Measurements from ENCODE around the gene CYP2D6.

The CYP2D6 gene

DNA sequence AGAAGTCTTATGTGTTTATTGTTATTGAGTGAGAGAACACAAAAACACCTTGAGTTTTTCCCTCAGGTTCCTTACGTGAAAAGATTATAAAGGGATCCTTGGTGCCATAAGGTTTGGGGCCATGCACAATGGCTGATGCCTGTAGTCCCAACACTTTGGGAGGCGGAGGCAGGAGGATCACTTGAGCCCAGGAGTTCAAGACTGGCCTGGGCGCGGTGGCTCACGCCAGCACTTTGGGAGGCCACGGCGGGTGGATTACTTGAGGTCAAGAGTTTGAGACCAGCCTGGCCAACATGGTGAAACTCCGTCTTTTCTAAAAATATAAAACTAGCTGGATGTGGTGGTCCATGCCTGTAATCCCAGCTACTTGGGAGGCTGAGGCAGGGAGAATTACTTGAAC lies 45.7 kb downstream of the CYP2D6 start:
- DNase-seq (ENCODE audit: low read depth, low spot score): no peak

DNA sequence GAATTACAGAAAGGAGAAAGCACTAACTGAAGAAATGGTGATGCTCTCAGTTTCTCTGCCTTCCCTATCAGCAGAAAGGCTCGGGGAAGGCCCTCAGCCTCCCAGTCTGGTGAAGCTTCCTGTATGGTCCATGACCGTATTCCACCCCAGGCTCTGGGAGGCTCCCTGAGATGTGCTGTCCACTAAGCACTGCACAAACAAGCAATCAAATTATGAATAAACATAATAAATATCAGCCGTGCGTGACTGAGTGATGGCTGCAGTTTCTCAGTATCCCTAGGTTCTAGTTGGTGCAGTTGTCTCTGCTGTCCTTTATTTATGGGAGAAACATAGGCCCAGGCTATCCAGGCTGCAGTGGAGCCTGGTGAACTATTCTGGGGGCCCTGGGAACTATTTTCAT lies 47.5 kb downstream of the CYP2D6 start:
- no peak for DNase-seq (ENCODE audit: low read depth, low spot score)

DNA sequence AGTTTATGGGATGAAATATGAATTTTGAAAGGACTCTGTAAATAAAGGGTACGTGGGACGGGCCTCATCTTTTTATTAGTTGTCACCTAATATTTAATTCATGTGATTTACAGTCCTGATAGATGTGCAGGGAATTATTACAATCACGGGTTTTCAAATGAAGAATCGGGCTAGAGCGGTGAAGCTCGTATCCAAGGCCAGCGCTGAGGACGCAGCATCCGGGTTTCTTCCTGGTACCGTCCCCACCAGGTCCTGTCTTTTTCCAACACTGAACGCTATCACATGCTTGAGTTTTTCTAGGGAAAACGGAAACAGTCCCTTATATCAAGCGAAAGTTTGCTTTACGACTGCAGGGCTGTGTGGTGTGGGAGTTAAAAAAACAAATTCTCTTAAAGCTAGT lies 50.3 kb downstream of the CYP2D6 start:
- peak; percentile 30 for DNase-seq (ENCODE audit: low read depth, low spot score)

DNA sequence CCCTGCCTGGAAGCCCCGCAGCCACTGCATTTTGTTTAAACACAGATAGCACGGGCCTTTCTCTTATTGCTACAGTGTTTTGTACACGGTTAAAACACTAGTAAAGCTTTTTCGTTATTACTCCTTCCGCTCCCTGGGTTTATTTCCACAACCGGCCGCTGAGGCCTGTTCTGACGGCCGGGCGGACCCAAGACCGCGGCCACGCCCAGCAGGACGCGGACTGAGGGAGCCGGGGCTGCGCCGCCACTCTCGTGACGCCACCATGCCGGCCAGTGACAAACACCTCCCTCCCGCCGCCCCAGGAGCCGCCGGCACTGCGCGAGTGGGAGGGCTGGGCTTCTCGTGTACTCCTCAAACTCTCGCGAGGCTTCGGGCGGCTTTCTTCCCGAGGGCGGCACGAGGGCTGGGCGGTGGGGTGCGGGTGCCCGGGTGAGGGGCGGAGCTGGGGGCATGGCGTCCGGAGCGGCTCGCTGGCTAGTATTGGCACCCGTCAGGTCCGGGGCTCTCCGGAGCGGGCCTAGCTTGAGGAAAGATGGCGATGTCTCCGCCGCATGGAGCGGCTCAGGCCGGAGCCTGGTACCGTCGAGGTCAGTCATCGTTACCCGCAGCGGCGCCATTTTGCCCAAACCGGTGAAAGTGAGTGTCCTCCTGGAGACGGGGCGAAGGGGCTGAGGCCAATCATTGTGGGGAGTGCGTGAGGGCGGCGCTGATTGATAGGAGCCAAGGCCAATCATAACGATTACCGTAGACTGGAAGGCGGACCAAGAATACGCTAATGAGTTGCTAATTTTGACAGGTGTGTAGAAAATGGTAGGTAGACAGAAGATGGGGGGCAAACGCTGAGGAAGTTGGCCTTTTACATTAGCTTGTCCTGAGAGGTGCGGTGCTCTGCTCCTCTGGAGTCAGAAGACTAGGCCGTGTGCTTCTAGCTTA lies 51.0 kb downstream of the CYP2D6 start, which contains the start of gene SMDT1:
TSS of gene SMDT1 (plus strand) at position 382 of the 933 bp plus-strand sequence. CDS start at position 451, 69 bp downstream.
- DNase-seq (ENCODE audit: low read depth, low spot score): peak; percentile 98

DNA sequence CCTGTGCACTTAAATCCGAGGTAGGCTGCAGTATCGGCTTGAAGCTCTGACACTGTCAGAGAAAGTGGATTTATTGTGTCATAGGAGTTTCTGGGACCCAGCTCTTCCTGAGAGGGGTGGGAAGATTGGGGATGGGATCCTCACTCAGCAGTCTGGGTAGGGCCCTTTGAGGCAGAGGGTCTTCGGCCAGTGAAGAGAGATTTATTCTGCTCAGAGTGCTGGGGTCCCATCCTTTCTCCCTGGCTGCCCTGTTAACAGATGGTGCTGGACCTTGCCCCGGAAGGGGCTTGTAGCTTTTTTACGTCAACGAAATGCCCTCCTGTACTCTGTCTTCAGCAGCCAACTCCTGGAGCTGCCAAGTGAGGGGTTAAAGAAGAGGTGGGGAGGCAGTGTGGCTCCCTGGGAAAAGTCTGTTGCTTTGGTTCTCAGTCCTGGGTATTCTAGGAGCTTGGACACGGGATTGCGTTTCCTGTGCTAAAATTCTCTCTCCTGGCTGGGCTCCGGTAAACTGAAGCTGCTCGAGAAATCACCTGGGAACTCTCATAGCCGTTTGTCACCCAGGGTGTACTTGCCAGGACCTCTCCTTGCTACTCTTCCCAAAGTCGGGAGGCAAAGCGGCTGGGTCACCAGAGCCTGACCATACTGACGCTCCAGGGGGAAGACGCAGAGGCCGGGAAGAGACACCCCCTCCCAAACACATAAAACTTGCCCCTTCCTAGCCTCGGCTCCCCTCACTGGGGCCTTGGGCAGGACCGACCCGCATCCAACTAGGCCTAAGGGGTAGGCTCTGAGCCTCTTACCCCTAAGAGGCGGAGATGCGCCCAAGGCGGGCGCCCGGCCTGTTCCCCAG lies 51.9 kb downstream of the CYP2D6 start:
- DNase-seq (ENCODE audit: low read depth, low spot score): no peak

DNA sequence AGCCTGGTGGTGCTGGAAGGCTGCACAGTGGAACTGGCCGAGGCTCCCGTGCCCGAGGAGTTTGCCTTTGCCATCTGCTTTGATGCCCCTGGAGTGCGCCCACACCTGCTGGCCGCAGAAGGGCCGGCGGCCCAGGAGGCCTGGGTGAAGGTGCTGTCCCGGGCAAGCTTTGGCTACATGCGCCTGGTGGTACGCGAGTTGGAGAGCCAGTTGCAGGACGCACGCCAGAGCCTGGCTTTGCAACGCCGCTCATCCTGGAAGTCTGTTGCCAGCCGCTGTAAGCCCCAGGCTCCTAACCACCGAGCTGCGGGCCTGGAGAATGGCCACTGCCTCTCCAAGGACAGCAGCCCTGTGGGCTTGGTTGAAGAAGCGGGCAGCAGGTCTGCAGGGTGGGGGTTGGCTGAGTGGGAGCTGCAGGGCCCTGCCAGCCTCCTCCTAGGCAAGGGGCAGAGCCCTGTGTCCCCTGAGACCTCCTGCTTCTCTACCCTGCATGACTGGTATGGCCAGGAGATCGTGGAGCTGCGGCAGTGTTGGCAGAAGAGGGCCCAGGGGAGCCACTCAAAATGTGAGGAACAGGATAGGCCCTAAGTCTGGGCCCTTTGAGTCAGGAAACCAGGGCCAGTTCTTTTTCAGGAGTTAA lies 53.0 kb downstream of the CYP2D6 start:
- DNase-seq (ENCODE audit: low read depth, low spot score): no peak

DNA sequence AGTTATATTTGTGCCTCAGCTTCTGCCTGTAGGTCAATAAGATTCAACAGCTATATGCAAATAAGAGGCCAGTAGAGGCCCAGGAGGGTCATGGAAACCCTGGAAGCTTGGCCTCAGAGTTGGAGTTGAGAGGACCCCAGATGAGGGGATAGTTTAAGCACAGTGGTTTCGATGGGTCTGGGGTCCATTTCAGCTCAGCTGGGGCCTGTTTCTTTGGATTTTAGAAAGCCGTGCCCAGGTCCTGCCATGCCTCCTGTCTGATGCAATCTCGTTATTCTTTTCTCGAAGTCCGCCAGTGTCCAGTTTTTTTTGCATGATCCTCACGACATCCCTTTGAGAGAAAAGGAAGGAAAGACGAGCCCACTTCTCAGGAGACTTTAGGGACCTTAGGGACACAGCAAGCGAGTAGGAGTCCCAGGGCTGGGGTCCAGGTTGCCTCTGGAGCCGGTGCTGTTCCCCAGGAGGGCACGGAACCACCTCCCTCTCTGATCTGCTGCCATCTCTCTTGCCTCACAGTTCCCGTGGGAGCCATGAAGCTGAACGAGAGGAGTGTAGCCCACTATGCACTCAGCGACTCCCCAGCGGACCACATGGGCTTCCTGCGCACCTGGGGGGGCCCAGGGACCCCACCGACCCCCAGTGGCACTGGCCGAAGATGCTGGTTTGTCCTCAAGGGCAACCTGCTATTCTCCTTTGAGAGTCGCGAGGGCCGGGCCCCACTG lies 53.7 kb downstream of the CYP2D6 start:
- no peak for DNase-seq (ENCODE audit: low read depth, low spot score)

All from ELF-1 (cell line).